MM.1S (cell line): Measurements from ENCODE around the gene EFNA5.
"Not testable (repeated sequence)": the region's sequence is repeated elsewhere in the genome, so short reads cannot be mapped to it uniquely, and the experiment has no call there.

Experiments
- DNase-seq: peaks from one replicate; pipeline ENCODE4 v3.0.0-alpha.2; 2015
- H2AFZ ChIP-seq: fragments of 300-600 bp; sonication (generic); 2 replicates; pipeline ENCODE4 v1.6.0; 2016; ENCODE audit warnings: antibody characterized with exemption, low read length
- H3F3A ChIP-seq: fragments of 300-600 bp; sonication (generic); 2 replicates; pipeline ENCODE4 v1.6.1; 2016; ENCODE audit warnings: mild to moderate bottlenecking, antibody characterized with exemption, low read length, moderate library complexity, mixed read lengths; ENCODE audit not compliant: insufficient read depth
- H3K27ac ChIP-seq: fragments of 300-600 bp; sonication (generic); 2 replicates; pipeline ENCODE4 v1.5.1; 2016; ENCODE audit warnings: mild to moderate bottlenecking, low read length
- H3K27me3 ChIP-seq: fragments of 300-600 bp; sonication (generic); replicated peaks from 2 replicates; pipeline ENCODE4 v1.6.0; 2016; ENCODE audit warnings: low read length; ENCODE audit not compliant: insufficient read depth
- H3K36me3 ChIP-seq: fragments of 300-600 bp; sonication (generic); replicated peaks from 2 replicates; pipeline ENCODE4 v1.6.1; 2016; ENCODE audit warnings: mild to moderate bottlenecking, low read length, mixed read lengths; ENCODE audit not compliant: insufficient read depth
- H3K4me1 ChIP-seq: fragments of 300-600 bp; sonication (generic); 2 replicates; pipeline ENCODE4 v1.6.1; 2016; ENCODE audit warnings: low read length, mixed read lengths
- H3K4me2 ChIP-seq: fragments of 300-600 bp; sonication (generic); 2 replicates; pipeline ENCODE4 v1.6.0; 2016; ENCODE audit warnings: low read depth, low read length
- H3K4me3 ChIP-seq: fragments of 300-600 bp; sonication (generic); 2 replicates; pipeline ENCODE4 v1.5.1; 2016; ENCODE audit warnings: low read length, mixed read lengths
- H3K79me2 ChIP-seq: fragments of 300-600 bp; sonication (generic); 2 replicates; pipeline ENCODE4 v1.6.1; 2016; ENCODE audit warnings: mixed run types, low read length, mixed read lengths
- H3K9ac ChIP-seq: fragments of 300-600 bp; sonication (generic); 2 replicates; pipeline ENCODE4 v1.6.1; 2016; ENCODE audit warnings: low read length, mixed read lengths
- H3K9me2 ChIP-seq: fragments of 300-600 bp; sonication (generic); replicated peaks from 2 replicates; pipeline ENCODE4 v1.6.1; 2016; ENCODE audit warnings: mild to moderate bottlenecking, low read length, mixed read lengths; ENCODE audit not compliant: insufficient read depth
- H3K9me3 ChIP-seq: fragments of 300-600 bp; sonication (generic); replicated peaks from 2 replicates; pipeline ENCODE4 v1.6.1; 2016; ENCODE audit warnings: mild to moderate bottlenecking, low read length, mixed read lengths; ENCODE audit not compliant: insufficient read depth
- H4K20me1 ChIP-seq: fragments of 300-600 bp; sonication (generic); 2 replicates; pipeline ENCODE4 v1.6.1; 2016; ENCODE audit warnings: mild to moderate bottlenecking, low read length, moderate library complexity, mixed read lengths; ENCODE audit not compliant: insufficient read depth
- EZH2 ChIP-seq: fragments of 300-600 bp; sonication (generic); optimal IDR thresholded peaks from 2 replicates; pipeline ENCODE3; 2017; ENCODE audit warnings: low read depth, mild to moderate bottlenecking, antibody characterized with exemption, low read length, mixed read lengths
- EZH2phosphoT487 ChIP-seq: fragments of 300-600 bp; sonication (generic); IDR thresholded peaks from 2 replicates; pipeline ENCODE4 v1.6.1; 2018; ENCODE audit warnings: antibody characterized with exemption, low read length
- TF ChIP-seq, protein P1 (sequence below): fragments of 300-600 bp; sonication (generic); IDR thresholded peaks from 2 replicates; pipeline ENCODE4 v1.5.1; 2016; ENCODE audit warnings: antibody characterized with exemption, low read length, mixed read lengths

EFNA5 gene

DNA sequence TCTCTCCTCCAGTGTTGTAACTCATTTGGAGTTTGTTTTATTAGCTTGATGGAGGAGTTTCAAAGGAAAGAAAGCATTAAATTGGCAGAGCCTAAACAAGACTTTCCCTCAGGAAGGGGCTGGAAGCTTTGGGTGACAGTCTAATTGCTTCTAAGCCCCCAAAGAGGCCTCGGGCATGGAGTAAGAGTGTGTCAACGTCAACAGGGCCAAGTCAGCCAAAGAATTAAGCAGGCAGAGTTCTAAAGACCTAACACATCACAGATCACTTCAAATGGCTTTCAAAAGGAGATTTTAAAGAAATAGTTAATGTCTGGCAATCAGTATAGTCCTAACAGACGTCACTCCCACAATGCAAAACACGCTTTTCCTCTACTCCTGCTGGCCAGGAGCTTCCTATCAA lies 234.5 kb downstream of the EFNA5 start:
- Histone ChIP-seq H3K4me2 (no peak overlapping the region), H3K9me2 (no peaks in the 10 kb centered on the region), H3K9ac (no peak overlapping the region), H3K4me3 (no peak overlapping the region), H3F3A (no peaks in the 10 kb centered on the region), H2AFZ (no peak overlapping the region), H4K20me1 (no peaks in the 10 kb centered on the region), H3K79me2 (no peaks in the 10 kb centered on the region), H3K9me3 (no peaks in the 10 kb centered on the region), H3K36me3 (no peaks in the 10 kb centered on the region), H3K4me1 (no peaks in the 10 kb centered on the region), H3K27me3 (no peaks in the 10 kb centered on the region), H3K27ac (no peak overlapping the region)
- TF ChIP-seq EZH2phosphoT487 (no peak), EZH2 (no peak)
- TF ChIP-seq, protein P1, sequence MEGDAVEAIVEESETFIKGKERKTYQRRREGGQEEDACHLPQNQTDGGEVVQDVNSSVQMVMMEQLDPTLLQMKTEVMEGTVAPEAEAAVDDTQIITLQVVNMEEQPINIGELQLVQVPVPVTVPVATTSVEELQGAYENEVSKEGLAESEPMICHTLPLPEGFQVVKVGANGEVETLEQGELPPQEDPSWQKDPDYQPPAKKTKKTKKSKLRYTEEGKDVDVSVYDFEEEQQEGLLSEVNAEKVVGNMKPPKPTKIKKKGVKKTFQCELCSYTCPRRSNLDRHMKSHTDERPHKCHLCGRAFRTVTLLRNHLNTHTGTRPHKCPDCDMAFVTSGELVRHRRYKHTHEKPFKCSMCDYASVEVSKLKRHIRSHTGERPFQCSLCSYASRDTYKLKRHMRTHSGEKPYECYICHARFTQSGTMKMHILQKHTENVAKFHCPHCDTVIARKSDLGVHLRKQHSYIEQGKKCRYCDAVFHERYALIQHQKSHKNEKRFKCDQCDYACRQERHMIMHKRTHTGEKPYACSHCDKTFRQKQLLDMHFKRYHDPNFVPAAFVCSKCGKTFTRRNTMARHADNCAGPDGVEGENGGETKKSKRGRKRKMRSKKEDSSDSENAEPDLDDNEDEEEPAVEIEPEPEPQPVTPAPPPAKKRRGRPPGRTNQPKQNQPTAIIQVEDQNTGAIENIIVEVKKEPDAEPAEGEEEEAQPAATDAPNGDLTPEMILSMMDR: no peak
- DNase-seq: no peak

DNA sequence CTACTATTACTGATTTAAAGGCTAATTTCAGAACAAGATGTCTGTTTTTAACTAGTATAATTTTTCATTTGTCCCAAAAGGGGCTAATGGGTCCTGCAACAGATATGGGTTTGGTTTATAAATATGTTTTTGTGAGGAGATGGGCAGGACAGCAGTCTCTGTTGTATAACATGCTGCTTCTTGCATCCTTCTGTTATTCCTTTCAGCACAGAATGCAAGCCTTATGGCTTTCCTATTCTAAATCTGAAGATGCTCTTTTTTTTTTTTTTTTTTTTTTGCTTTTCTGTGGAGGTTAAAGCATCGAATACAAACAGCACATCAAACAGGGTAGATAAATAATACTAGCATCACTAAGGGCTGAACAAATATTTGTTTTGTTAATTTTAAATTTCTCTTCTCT lies 235.7 kb downstream of the EFNA5 start:
- no peak overlapping the region for H3K4me2 ChIP-seq
- no peaks in the 10 kb centered on the region for H3K4me1 ChIP-seq
- no peak overlapping the region for H3K27ac ChIP-seq
- H4K20me1 ChIP-seq: no peaks in the 10 kb centered on the region
- no peak overlapping the region for H3K4me3 ChIP-seq
- no peak overlapping the region for H3K9ac ChIP-seq
- H2AFZ ChIP-seq: no peak overlapping the region
- H3K79me2 ChIP-seq: no peaks in the 10 kb centered on the region
- no peaks in the 10 kb centered on the region for H3K9me2 ChIP-seq
- H3K27me3 ChIP-seq: no peaks in the 10 kb centered on the region
- no peak for DNase-seq
- no peaks in the 10 kb centered on the region for H3K9me3 ChIP-seq
- H3K36me3 ChIP-seq: no peaks in the 10 kb centered on the region
- no peak for TF ChIP-seq EZH2phosphoT487
- TF ChIP-seq, protein P1: no peak
- no peak for TF ChIP-seq EZH2
- no peaks in the 10 kb centered on the region for H3F3A ChIP-seq

DNA sequence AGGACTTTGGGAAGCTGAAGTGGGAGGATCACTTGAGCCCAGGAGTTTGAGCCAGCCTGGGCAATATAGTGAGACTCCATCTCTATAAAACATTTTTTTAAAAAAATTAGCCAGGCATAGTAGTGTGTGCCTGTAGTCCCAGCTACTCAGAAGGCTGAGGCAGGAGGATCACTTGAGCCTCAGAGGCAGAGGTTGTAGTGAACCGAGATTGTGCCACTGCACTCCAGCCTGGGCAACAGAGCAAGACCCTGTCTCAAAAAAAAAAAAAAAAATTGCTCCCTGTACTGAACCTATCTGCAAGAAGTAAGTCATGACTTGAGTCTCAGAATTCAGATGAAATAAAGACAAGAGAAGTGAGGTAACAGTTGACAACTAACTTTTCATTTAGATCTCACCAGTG lies 237.1 kb downstream of the EFNA5 start:
- not testable (repeated sequence) for H3K9me3 ChIP-seq, H3K4me1 ChIP-seq, H3K4me2 ChIP-seq, H2AFZ ChIP-seq, H3K27me3 ChIP-seq, H3K4me3 ChIP-seq, H3K9ac ChIP-seq, DNase-seq, H4K20me1 ChIP-seq, H3K36me3 ChIP-seq, H3K79me2 ChIP-seq, H3K27ac ChIP-seq, H3K9me2 ChIP-seq, H3F3A ChIP-seq

DNA sequence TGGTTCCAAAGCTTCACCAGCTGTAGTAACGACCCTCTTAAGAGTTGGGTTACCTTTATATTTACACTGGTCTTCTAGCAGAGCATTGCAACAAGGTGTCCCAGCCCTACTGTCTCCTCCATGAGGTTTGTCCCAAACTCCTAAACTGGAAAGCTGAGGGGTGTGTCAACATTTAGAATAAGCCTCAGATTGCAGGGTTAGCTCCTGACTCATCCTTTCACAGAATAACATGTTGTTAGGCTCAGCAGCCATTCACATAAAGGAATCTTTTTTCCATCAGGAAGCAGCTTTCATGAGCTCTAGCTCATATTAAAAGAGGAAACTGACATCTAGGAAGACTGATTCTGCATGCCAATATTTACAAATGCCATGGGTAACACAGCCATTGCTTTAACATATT lies 238.7 kb downstream of the EFNA5 start:
- no peak for DNase-seq
- Histone ChIP-seq H3K9ac (no peak overlapping the region), H4K20me1 (no peaks in the 10 kb centered on the region), H2AFZ (no peak overlapping the region), H3K36me3 (no peaks in the 10 kb centered on the region), H3K4me1 (no peaks in the 10 kb centered on the region), H3K4me2 (no peak overlapping the region), H3K79me2 (no peaks in the 10 kb centered on the region), H3K4me3 (no peak overlapping the region), H3K27me3 (no peaks in the 10 kb centered on the region), H3F3A (no peaks in the 10 kb centered on the region), H3K9me3 (no peaks in the 10 kb centered on the region), H3K9me2 (no peaks in the 10 kb centered on the region), H3K27ac (no peak overlapping the region)
- TF ChIP-seq EZH2phosphoT487 (no peak), EZH2 (no peak)
- TF ChIP-seq, protein P1: no peak
